Right lobe of liver (tissue), 4 donors: ENCODE results near the gene GPATCH4.
"Not testable (repeated sequence)": the region's sequence is repeated elsewhere in the genome, so short reads cannot be mapped to it uniquely, and the experiment has no call there.

ENCODE experiments used
- CTCF ChIP-seq, 4 donors: fragments of 200-600 bp in 3 of 4; fragments of 450-650 bp in 1 of 4; IDR thresholded peaks; one replicate each; pipeline versions ENCODE4 v1.5.1 to v1.8.0; 2016 to 2022; ENCODE audit warnings: antibody characterized with exemption in 4 of 4, mild to moderate bottlenecking in 2 of 4
- POLR2A ChIP-seq: fragments of 450-650 bp; IDR thresholded peaks from one replicate; pipeline ENCODE4 v1.6.1; 2017; ENCODE audit warnings: antibody characterized with exemption, mild to moderate bottlenecking
- donor health status: DM: no; HTN: no; CAD: no.
- donor health status: DM: no; HTN: no; CAD: no.
- donor health status: DM: no; HTN: yes; CAD: no.

GRCh38 chr1:156552937-156553336 lies 48.3 kb downstream of the GPATCH4 start:
- not testable (repeated sequence) for TF ChIP-seq CTCF (IDR thresholded peaks at IDR 0.05); POLR2A
